HG02840 (cell line): ENCODE results near the gene SLC6A7.

Experiments
- ATAC-seq: cut with Tn5 transposase; IDR thresholded peaks from one replicate; pipeline ENCODE4 v1.9.1; 2021; ENCODE audit warnings: mild to moderate bottlenecking, moderate library complexity, moderate number of reproducible peaks; ENCODE audit not compliant: unreplicated experiment, low FRiP score

The SLC6A7 gene

DNA sequence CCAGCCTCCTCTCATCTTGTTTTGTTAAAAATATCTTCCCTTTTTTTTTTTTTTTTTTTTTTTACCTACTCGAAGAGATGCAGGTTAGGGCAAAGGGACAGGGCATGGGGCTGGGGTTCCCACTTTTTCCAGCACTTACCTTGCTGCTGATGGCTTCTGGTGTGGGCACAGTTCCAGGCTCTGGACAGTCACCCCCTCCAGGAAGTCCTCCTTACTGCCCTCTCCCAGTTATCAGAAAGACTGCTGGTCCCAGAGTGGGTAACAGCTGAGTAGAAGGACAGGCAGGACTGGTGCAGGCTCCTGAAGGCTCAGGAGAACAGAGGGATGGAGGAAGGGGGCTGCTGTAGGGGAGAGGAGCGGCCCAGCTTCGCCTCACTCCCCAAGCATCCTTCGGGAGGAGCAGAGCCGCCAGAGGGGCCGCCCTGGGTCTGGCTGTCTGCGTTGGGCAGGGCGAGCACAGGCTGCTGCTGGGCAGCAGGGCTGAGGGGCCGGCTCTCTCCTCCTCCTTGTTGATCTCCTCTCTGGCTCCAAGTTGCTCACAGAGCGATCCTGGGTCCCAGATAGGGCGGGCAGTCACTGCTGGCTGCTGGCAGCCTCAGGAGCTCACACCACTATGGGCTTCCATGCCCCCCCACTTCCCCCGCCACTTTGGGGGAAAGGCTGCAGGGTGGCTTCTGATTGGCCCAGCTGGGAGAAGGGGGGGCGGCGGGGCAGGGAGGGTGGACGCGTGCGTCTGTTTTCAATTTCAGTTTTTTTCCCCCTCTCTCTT, 34.4 kb upstream of the SLC6A7 start, which contains the start of gene PDGFRB:
PDGFRB (minus strand) TSS at position 588 of the 769 bp plus-strand sequence. CDS start 18,798 bp downstream, outside the sequence.
- no peak for ATAC-seq

DNA sequence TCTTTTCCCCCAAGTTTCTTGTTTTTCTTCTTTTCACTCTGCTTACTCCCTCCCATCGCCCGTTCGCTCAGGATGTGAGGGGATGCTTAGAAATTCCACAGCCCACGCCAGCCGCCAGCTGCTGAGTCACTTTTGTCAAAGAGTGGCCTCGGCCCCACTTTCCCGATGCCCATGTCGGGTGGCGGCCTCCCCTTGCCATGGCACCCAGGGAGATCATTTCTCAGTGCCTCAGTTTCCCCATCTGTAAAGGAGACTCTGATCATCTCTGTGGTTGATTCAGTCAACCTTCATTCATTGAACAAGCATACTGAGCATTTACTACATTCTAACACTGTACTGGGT, 33.9 kb upstream of the SLC6A7 start:
- ATAC-seq = no peak

DNA sequence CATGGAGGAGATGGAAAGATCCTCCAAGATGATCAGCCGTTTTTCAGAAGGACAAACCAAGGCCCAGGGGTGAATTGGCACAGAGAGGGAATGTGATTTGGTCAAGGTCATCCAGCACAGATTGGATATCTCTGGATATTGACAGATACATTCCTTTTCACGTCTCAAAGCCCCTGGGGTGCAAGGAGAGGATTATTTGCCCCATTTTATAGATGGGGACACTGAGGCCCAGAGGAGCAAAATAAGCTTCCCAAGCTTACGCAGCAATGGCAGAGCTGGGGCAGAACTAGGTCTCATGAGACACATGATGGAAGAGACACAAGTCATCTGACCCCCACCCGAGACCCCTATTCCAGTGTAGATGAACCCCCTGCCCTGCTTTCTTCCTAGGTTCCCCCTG, 33.3 kb upstream of the SLC6A7 start:
- no peak for ATAC-seq

DNA sequence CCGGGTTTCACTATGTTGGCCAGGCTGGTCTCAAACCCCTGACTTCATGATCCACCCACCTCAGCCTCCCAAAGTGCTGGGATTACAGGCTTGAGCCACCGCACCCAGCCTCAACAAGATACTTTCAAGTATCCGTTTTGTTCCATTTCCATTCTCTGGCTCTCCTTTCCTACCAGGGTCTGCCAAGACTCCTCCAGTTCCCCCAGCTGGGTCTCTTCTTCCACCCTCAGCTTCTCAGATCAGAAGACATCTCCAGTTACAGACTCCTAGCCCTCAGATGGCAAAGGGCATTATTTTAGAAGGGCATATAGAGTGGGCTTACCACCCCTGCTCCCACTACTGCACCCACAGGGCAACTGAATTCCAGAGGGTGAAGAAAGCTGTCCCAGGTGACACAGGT, 32.7 kb upstream of the SLC6A7 start:
- no peak for ATAC-seq

DNA sequence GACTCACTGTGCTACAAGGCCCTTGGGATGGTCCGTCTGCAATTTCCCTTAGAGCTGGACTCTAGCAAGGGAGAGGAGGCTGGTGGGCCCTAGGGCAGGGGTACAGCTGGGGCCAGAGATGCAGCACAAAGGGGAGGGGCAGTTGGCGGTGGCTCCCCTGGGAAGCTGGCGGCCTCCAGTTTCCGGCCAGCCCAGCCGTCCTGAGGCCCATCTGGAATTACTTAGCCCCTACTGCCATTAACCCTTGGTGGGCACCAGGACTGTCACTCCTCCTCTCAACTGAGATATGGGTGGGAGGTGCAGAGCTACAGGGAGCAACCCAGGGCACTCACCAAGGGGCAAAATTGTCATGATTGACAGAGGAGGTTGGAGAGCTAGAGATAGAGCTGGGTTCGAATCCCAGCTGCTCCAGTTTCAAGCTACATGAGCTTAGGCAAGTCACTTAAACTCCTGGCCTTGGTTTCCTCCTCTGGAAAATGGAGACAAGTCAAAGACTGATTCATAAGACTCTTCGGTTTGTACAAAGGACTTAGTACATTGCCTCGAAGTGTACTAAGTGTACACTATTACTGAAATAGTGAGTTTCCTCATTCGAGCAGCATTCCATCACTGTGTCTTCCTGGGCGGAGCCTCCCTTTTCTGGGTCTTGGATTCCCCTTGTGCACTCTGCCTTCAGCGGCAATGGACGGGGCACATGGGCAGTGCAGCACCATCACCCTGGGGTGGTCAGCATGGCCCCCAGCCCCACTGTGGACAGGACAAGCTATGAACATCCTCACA, 31.5 kb upstream of the SLC6A7 start:
- no peak for ATAC-seq

DNA sequence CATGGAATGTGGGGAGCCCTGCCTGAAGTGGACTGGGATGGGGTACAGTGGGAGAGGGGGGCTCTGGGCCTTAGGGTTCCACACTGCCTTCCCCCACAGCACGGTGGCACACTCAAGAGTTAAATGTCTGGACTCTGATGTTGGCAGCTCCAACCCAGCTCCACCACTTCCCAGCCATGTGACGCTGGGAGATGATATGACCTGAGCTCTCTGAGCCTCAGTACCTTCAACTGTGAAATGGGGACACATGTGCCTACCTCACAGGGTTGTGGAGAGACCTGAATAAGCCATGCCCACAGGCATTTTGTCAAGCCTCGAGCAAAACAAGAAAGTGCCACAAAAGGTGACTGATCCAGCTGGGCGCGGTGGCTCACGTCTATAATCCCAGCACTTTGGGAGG, 30.8 kb upstream of the SLC6A7 start:
- no peak for ATAC-seq

DNA sequence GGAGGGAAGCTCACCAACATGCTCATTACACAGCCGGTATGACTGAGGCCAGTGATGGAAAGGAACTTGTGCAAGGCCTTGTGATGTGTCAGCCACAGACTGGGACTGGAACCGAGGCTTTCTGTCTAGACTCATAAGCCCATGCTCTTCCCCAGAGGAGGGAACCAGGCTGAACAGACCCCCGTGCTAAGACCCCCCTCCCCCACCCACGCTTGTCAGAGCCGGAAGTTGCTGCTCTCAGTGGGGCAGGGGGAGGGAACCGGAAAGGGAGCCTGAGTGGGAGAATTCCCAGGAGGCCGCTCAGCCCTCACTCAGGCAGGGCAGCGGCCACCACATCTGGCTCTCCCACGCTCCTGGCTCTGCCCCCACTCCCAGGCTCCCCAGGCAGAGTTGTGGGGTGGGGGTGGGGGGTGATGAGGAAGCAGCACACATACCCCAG, 30.1 kb upstream of the SLC6A7 start:
- no peak for ATAC-seq

DNA sequence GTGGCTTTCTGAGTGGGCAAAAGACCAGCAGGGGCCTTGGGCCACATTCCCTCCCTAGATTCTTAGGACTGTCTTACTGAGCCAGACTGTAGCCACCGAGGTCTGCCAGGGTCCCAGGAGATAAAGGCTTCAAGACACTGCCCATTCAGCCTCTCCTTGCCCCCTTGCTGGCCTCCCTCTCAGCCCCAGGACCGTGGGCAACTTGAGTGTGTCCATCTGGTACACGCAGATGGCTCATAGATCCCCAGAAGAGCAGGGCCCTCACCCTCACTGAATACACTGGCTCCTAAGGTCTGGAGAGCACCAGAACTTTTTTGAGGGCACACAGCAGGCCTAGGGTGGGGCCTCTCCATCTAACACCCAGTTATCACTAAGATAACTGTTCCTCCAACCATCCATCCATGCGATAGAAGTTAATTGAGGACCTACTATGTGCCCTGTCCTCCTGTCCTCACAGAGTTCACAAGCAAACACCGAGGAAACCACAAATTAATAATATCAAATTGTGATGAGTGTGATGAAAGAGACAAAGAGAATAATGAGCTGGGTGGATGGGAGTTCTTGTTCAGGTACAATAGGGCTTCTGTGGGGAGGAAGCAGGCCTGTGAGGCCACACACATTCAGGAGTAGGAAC, 29.3 kb upstream of the SLC6A7 start:
- ATAC-seq = no peak

DNA sequence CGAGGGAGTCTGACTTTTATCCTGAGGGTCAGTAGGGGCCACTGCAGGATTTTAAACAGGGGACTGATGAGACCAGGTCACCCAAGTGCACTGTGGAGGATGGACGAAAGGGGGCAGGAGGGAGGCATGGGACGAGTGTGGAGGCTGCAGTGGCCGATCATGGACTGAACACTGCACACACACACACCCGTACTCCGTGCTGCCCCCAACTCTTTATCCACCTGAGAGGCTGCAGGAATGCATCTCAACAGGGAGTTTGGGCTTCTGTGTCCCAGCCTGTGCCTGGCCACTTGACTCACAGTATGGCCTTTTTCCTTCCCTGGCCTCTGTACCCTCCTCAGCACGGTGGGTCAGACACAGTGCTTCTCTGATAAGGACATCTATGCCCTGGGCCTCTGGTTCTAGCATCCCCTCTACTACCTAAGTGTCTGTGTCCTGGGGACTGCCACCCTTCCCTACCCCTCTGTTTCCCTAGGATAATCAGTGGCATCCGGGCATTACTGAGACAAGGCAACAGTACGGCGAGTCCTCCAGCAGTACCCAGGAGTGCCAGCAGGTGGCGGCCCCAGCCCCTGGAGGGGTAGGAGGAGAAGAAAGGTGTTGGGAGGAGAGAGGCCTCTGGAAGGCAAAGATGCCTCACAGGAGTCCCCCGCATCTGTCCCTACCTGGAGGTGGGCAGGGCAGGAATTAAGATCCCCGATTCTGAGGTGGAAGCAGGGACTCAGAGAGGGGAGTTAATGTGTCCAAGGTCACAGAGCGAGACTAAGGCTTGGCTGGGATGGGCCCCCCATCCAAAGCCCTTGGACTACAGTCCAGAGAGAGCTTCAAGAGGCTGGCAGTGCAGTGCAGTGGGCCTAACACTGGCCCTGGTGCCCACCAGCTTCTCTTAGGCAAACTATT, 28.4 kb upstream of the SLC6A7 start:
- no peak for ATAC-seq

DNA sequence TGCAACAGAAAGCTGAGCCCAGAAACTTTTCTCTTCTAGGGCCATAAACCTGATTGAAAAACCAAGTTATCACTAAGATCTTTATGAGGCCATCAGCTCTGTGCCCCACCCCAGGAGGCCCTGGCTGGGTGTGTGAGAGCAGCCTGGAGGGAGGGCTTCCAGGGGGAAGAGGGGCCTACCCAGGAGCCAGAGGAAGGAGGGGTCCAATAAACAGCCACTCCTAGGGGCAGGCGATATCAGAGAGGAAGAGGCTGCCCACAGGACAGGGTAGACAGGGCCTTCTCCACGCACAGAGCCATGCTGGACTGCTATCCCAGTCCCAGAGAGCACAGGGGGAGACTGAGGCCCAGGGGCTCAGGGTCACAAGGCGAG, 27.7 kb upstream of the SLC6A7 start:
- no peak for ATAC-seq

DNA sequence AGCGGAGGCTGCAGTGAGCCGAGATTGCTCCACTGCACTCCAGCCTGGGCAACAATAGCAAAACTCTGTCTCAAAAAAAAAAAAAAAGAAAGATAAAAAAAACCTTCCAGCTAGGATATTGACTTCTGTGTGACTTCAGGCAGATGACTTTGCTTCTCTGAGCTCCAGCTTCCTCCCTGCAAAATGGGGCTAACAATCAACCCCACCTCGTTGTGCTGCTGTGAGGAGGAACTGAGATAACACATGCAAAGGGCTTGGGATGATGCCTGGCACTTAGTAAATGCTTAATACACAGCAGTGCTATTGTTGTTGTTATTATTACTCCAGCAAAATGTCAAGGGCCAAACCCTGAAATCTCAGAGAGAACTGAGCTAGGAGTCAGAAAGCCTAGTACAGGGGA, 26.8 kb upstream of the SLC6A7 start:
- no peak for ATAC-seq

DNA sequence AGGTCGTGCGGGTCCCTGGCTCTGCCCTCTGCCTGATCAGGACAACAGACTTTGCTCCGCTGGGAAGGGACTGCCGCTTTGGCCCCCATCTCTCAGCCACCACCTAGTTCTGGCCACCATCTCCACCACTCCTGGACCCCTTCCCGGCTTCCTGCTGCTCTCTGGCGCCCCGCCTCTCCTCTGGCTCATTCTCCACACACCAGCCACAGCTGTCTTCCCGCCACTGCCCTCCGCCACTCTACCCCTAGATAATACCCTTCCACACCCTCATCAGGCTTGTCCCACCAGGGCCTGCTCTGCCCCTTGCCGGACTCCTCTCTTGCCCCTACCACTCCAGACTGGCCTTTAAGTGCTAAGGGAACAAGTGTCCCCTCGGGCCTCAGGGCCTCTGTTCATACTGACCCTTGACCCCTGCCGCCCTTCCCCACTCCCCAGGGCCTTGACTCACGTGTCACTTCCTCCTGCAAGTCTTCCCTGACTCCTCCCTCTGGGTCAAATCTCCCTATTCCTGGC, 26.3 kb upstream of the SLC6A7 start:
- ATAC-seq = no peak

DNA sequence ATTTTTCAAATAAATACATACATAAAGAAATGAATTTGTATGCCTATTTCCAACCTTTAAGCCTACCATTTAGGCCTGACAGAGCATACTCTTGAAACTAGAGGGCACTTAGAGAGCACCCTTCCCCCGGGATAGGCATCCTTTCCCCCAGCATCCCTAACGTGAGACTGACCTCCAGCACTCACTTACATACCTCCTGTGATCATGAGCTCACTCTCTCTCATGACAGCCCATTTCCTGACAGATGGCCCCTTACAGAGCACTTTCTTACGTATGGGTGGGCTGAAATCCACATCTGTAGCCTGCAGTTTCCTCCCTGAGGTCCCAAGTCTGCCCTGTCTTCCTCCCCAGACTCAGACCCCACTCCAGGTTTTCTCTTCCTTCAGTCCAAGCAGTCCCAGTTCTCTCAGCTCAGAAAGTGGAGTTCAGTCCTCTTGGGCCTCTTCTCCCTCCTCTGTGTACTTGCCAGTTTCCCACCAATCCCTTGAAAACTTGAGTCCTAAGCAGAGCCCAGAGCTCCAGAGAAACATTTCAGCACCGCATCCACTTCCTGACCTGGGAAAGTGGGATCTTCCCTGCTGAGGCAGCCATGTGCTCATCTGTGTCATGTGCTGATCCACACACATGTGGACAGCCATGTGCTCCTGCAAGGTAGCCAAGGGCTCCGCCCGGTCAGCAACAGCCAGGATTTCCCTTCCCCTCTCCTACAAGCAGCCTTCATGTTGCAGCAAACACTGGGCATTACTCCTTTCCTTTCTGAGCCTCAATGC, 25.5 kb upstream of the SLC6A7 start:
- no peak for ATAC-seq

DNA sequence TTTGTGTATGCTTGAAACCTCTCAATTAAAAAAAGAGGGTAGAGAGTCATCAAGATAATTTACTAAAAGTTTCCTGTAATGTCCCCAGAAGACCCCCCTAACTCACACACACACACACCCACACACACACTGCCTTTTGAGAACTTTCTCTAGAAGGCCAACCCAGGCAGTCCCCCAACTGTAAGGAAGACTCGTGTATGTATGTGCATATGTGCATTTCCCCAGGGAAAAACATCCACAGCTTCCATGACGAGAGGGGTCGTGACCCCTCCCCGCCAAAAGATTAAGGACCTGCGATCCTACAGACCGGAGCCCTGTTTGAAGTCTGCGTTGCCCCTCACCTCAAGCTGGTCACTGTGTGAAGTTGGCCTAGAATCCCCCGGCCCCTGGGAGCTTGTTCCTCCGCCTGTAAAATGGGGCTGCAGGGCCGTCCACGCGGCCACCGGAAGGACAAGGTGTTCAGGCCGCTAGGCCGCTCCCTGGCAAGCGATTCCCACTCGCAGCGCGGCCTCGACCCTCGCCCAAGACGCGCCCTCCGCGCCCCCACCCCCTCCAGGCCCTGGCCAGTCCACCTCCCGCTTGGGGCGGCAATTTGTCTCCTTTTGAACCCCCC, 23.7 kb upstream of the SLC6A7 start:
- ATAC-seq = no peak

DNA sequence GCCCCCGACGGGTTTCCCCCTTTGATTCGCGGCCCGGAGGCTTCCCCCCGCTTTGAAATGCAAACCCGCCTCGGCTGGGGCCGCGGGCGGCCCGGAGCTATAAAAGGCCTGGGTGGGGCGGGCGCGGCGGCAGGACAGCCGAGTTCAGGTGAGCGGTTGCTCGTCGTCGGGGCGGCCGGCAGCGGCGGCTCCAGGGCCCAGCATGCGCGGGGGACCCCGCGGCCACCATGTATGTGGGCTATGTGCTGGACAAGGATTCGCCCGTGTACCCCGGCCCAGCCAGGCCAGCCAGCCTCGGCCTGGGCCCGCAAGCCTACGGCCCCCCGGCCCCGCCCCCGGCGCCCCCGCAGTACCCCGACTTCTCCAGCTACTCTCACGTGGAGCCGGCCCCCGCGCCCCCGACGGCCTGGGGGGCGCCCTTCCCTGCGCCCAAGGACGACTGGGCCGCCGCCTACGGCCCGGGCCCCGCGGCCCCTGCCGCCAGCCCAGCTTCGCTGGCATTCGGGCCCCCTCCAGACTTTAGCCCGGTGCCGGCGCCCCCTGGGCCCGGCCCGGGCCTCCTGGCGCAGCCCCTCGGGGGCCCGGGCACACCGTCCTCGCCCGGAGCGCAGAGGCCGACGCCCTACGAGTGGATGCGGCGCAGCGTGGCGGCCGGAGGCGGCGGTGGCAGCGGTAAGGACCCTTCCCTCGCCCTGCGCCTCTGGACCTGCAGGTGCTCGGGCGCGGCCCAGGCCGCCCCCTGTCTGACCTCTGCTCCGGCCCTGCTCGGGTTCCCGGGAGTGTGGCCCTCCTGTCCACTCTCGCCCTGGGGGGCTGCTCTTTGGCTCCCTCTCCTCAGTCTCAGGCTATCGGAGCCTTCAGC, 23.0 kb upstream of the SLC6A7 start, which contains the start of gene CDX1:
CDX1 (plus strand) TSS at position 129 of the 862 bp plus-strand sequence; CDS start at position 228, 99 bp downstream.
- ATAC-seq = no peak

DNA sequence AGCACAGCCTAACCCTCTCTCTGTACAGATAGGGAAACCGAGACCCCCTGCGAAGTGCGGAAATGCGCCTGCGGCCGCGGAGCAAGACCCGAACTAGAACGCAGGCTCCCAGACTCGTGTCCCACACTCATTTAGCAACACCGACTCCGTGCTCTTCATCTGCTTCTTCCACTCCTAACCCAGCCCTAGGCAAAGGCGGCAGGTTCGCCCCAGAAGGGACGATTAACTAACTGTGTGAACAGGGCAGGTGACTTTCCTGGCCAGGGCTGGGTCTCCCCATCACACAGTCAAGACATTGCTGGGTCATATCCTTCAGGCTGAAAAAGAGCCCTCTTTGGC, 22.4 kb upstream of the SLC6A7 start:
- ATAC-seq = no peak

DNA sequence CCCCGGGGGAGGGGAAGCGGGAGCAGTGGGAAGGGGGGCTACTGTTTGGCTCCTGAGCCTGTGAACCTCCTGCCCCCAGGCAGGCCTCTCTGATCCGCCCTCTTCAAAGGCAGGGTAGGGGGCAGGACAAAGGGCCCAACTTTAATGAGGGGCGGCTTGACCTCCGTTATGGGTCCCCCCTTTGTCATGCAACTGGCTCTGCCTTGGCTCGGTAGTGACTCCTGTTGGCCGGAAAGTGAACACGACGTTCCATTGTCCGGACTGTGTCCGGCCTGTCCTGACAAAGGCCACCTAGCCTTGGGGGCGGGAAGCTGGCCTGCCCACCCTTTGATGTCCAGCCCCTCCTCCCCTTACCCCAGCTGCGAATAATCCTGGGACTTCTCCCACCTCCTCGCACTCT, 22.0 kb upstream of the SLC6A7 start:
- ATAC-seq = no peak

DNA sequence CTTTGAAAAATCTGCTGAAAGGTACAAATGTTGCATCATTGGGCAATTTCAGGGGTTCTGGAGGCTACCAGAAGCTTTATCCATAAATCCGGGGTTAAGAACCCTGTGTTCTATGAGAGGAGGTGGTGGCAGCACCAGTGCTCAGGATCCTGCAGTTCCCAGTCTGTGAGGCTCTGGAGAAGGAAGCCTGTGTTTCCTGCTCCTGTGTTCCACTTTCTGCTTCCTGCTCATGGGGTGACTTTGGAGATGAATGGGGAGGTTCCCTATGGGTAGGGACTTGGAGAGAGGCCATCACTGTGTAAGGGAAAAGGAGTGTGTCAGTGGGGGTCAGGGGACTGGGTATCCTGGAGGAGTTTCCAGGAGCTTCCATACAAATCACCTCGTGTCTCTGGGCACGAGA, 21.0 kb upstream of the SLC6A7 start:
- ATAC-seq = no peak
